ENCODE data around the gene EHD2.

GRCh38 chr19:47760632-47760999, 47.4 kb downstream of the EHD2 start:
- TF ChIP-seq CTCF (IDR thresholded peaks at IDR 0.05) (no peak), POLR2A (IDR thresholded peaks at IDR 0.05) (no peak)
